K562 (cell line): ENCODE results near the gene RACGAP1. TPM values are rescaled to one million over a fixed set of nuclear protein-coding genes. Genes with fewer than 3 reads are reported as not detected.

Experiments
- CREBBP ChIP-seq: IDR thresholded peaks from one replicate; pipeline ENCODE4 v1.6.1; 2012; ENCODE audit warnings: low read depth, mild to moderate bottlenecking, control low read depth, inconsistent platforms, low read length
- ESRRB ChIP-seq: fragments of 250-450 bp; sonication (Bioruptor Pico); IDR thresholded peaks from 2 replicates; pipeline ENCODE4 v1.5.0; 2020; ENCODE audit warnings: mild to moderate bottlenecking, moderate library complexity, borderline replicate concordance
- KLF10 ChIP-seq: fragments of 250-450 bp; sonication (Bioruptor Pico); IDR thresholded peaks from 2 replicates; pipeline ENCODE4 v1.6.1; 2021; ENCODE audit warnings: matching md5 sums
- MAFK ChIP-seq: IDR thresholded peaks from 2 replicates; pipeline ENCODE4 v1.6.1; 2011; ENCODE audit warnings: low read length, improper control_type of control experiment
- MYBL2 ChIP-seq, 2 experiments: fragments of 450-650 bp in 1 of 2; sonication (generic) in 1 of 2; formaldehyde crosslinking in 1 of 2; IDR thresholded peaks; 2 replicates each; pipeline versions ENCODE4 v1.6.1 to v1.8.1; 2017 to 2022; ENCODE audit warnings: borderline replicate concordance in 1 of 2, inconsistent platforms in 1 of 2, low read depth in 1 of 2, mild to moderate bottlenecking in 1 of 2, missing genetic modification reagents in 1 of 2, moderate library complexity in 1 of 2
- NCOA2 ChIP-seq, 2 experiments: fragments of 450-650 bp; IDR thresholded peaks; 2 replicates each; pipeline ENCODE4 v1.6.1; 2018; ENCODE audit warnings: mild to moderate bottlenecking in 2 of 2, moderate library complexity in 1 of 2; ENCODE audit not compliant: partially characterized antibody in 2 of 2
- NUFIP1 ChIP-seq: fragments of 450-650 bp; IDR thresholded peaks from 2 replicates; pipeline ENCODE4 v1.6.1; 2018; ENCODE audit not compliant: partially characterized antibody
- TRIM28 ChIP-seq: fragments of 450-650 bp; IDR thresholded peaks from 2 replicates; pipeline ENCODE4 v1.6.1; 2017
- U2AF2 ChIP-seq: fragments of 200-400 bp; formaldehyde crosslinking; optimal IDR thresholded peaks from 2 replicates; pipeline ENCODE3; 2017; ENCODE audit warnings: low read depth, mild to moderate bottlenecking, low read length
- ZNF232 ChIP-seq: sonication (generic); formaldehyde crosslinking; IDR thresholded peaks from 2 replicates; pipeline ENCODE4 v1.8.0; 2022; ENCODE audit warnings: mild to moderate bottlenecking, missing genetic modification reagents
- ZNF77 ChIP-seq: fragments of 250-450 bp; sonication (Bioruptor Pico); IDR thresholded peaks from 2 replicates; pipeline ENCODE4 v1.5.0; 2020
- polyA plus RNA-seq, 8 experiments: library from polyadenylated mRNA; depleted of rRNA in 4 of 8; stranded (reverse) in 5 of 8; unstranded in 3 of 8; fragments of >200 nt; fragmentation: Nextera tagmentation in 2 of 8; fragmentation: Illumina TruSeq in 1 of 8; extraction: Ambion mirVana in 2 of 8; extraction: Trizol in 1 of 8; gene quantifications; 2 replicates each; pipeline versions ENCODE4 v1.2.1 to v1.2.3, GENCODE V29; 2011 to 2014; ENCODE audit warnings: inconsistent platforms in 1 of 8, missing spikeins in 1 of 8
- total RNA-seq, 7 experiments: library from RNA; depleted of rRNA in 6 of 7; stranded (reverse); fragments of >200 nt in 6 of 7; fragmentation: Illumina TruSeq in 2 of 7; extraction: Trizol in 2 of 7; gene quantifications; 2 replicates each; pipeline versions ENCODE4 v1.2.1 to v1.2.3, GENCODE V29; 2011 to 2021; ENCODE audit warnings: low replicate concordance in 1 of 7
- TF ChIP-seq, protein P1 (sequence below), 3 experiments: fragments of 200-800 bp in 1 of 3; fragments of 250-450 bp in 1 of 3; fragments of 450-650 bp in 1 of 3; sonication (Bioruptor Pico) in 1 of 3; sonication (Bioruptor generic) in 1 of 3; formaldehyde crosslinking in 1 of 3; IDR thresholded peaks; 2 replicates each; pipeline versions ENCODE4 v1.6.1 to v1.8.0; 2016 to 2022; ENCODE audit warnings: mild to moderate bottlenecking in 2 of 3, missing genetic modification characterization in 2 of 3, missing compliant biosample characterization in 1 of 3, moderate library complexity in 1 of 3
- TF ChIP-seq, protein P2 (sequence below): sonication (generic); formaldehyde crosslinking; IDR thresholded peaks from 2 replicates; pipeline ENCODE4 v1.8.0; 2022; ENCODE audit warnings: missing genetic modification reagents, mild to moderate bottlenecking, moderate library complexity, borderline replicate concordance
- TF ChIP-seq, protein P3 (sequence below): fragments of 250-450 bp; sonication (Bioruptor Pico); IDR thresholded peaks from 2 replicates; pipeline ENCODE4 v1.5.0; 2021; ENCODE audit warnings: mild to moderate bottlenecking, moderate library complexity
- TF ChIP-seq, protein P4 (sequence below), 2 experiments: fragments of 150-350 bp in 1 of 2; IDR thresholded peaks; 2 replicates each; pipeline ENCODE4 v1.6.1; 2012 to 2016; ENCODE audit warnings: low read depth in 2 of 2, low read length in 2 of 2, mild to moderate bottlenecking in 1 of 2, moderate library complexity in 1 of 2

Gene RACGAP1
- total and polyA plus RNA-seq, 9 of the 15 experiments (the other 6 are each of a cell fraction or from before 2014, with no cell fraction given) = 56.4 to 92.9 (median 71.8) TPM

DNA sequence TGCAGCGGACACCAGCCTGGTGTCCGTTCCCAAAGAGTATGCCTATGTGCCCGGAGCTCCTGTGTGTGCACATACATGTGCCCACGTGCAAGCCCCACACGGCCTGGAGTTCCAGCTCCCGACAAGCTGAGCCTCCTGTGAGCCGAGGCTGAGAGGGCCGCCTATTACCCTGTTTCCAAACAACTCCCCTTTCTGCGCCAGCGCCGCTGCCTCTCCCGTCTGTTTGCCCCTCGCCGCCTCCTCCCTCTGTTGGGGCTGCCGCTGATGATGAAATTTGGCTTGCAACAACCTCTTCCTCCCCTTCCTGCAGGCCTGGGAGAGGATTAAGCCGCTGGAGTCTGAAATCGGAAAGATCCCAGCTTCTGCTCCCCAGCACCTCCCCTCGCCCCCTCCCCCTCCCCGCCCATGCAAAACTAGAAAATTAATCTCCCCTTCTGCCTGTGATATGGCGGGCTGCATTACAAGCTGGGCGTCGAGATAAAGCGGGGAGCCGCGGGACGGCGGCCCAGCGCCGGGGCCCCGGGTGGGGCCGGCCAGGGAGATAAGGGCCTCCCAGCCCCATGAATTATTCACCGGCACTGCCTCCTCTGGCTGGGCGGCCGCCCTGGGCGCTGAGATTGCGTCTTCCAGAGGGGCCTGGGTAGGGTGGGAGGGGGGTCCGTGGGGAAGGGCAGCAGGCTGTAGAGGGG, 25.3 kb upstream of the RACGAP1 start (continued):
- TF ChIP-seq, protein P1, sequence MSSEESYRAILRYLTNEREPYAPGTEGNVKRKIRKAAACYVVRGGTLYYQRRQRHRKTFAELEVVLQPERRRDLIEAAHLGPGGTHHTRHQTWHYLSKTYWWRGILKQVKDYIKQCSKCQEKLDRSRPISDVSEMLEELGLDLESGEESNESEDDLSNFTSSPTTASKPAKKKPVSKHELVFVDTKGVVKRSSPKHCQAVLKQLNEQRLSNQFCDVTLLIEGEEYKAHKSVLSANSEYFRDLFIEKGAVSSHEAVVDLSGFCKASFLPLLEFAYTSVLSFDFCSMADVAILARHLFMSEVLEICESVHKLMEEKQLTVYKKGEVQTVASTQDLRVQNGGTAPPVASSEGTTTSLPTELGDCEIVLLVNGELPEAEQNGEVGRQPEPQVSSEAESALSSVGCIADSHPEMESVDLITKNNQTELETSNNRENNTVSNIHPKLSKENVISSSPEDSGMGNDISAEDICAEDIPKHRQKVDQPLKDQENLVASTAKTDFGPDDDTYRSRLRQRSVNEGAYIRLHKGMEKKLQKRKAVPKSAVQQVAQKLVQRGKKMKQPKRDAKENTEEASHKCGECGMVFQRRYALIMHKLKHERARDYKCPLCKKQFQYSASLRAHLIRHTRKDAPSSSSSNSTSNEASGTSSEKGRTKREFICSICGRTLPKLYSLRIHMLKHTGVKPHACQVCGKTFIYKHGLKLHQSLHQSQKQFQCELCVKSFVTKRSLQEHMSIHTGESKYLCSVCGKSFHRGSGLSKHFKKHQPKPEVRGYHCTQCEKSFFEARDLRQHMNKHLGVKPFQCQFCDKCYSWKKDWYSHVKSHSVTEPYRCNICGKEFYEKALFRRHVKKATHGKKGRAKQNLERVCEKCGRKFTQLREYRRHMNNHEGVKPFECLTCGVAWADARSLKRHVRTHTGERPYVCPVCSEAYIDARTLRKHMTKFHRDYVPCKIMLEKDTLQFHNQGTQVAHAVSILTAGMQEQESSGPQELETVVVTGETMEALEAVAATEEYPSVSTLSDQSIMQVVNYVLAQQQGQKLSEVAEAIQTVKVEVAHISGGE (CRISPR knock-in tag; IDR thresholded peaks at IDR 0.05) = peak in 1 of 3 experiments; percentile 90; a peak in 2 of 6 replicates
- TF ChIP-seq MYBL2 (IDR thresholded peaks at IDR 0.05; ENCODE audit: low read depth) = no peak
- TF ChIP-seq MYBL2 (CRISPR knock-in tag; IDR thresholded peaks at IDR 0.05; ENCODE audit: borderline replicate concordance) = no peak
- no peak for TF ChIP-seq U2AF2
- no peak for TF ChIP-seq TRIM28
- no peak for TF ChIP-seq MAFK
- TF ChIP-seq NCOA2 (IDR thresholded peaks at IDR 0.05; ENCODE audit: partially characterized antibody in 2 of 2) = no peak
- no peak for TF ChIP-seq KLF10 (CRISPR knock-in tag)
- TF ChIP-seq, protein P2, sequence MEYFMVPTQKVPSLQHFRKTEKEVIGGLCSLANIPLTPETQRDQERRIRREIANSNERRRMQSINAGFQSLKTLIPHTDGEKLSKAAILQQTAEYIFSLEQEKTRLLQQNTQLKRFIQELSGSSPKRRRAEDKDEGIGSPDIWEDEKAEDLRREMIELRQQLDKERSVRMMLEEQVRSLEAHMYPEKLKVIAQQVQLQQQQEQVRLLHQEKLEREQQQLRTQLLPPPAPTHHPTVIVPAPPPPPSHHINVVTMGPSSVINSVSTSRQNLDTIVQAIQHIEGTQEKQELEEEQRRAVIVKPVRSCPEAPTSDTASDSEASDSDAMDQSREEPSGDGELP (CRISPR knock-in tag) = peak; percentile 84
- no peak for TF ChIP-seq ZNF77 (CRISPR knock-in tag)
- TF ChIP-seq, protein P3, sequence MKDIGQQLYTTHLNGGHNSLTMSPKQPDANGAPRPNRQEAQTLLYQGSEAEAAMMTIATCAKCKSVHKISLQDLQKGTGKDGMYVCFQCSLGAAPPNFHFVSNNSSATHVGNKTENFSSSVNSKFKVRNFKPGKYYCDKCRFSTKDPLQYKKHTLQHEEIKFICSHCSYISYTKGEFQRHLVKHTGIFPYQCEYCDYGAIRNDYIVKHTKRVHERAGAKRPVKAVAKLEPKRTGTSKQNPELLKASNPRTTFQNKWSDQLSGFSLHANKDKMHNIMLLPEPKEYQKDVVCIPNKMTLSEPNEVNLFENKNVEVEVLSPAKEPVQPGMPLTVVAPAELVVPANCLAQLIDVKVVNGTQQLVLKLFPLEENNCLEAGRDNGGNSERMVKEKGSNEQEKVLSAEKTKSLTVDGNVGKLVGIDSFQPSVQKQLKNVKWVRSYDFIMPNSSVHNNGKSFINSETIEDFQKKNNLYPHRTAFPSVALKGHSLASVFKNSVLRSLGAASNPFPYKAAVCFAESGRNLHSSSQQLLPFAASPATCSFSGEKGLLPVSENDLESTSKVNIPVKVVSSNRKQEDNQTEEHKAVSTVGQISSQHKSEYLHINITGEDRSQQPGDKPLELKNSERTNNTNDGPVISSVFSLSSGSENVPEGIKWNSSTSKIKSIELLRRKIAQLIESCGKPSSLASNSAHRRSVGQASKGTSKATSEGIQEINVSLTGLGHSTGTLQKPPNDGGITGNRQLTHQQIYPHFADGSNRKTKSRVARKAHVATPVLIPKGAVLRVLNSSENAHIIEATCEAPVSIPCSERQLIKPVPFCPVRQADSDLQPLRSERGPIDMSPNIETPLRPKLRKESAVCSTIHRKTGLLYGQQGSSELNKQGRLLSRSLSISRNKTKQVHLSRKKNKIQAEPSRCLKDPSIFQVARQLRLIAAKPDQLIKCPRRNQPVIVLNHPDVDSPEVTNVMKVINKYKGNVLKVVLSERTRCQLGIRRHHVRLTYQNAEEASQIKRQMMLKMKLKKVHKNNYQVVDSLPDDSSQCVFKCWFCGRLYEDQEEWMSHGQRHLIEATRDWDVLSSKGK (CRISPR knock-in tag) = no peak
- no peak for TF ChIP-seq CREBBP
- TF ChIP-seq ESRRB (CRISPR knock-in tag) = no peak
- TF ChIP-seq, protein P4, sequence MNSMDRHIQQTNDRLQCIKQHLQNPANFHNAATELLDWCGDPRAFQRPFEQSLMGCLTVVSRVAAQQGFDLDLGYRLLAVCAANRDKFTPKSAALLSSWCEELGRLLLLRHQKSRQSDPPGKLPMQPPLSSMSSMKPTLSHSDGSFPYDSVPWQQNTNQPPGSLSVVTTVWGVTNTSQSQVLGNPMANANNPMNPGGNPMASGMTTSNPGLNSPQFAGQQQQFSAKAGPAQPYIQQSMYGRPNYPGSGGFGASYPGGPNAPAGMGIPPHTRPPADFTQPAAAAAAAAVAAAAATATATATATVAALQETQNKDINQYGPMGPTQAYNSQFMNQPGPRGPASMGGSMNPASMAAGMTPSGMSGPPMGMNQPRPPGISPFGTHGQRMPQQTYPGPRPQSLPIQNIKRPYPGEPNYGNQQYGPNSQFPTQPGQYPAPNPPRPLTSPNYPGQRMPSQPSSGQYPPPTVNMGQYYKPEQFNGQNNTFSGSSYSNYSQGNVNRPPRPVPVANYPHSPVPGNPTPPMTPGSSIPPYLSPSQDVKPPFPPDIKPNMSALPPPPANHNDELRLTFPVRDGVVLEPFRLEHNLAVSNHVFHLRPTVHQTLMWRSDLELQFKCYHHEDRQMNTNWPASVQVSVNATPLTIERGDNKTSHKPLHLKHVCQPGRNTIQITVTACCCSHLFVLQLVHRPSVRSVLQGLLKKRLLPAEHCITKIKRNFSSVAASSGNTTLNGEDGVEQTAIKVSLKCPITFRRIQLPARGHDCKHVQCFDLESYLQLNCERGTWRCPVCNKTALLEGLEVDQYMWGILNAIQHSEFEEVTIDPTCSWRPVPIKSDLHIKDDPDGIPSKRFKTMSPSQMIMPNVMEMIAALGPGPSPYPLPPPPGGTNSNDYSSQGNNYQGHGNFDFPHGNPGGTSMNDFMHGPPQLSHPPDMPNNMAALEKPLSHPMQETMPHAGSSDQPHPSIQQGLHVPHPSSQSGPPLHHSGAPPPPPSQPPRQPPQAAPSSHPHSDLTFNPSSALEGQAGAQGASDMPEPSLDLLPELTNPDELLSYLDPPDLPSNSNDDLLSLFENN (IDR thresholded peaks at IDR 0.05; ENCODE audit: low read depth in 2 of 2, low read length in 2 of 2) = peak in 1 of 2 experiments; percentile 99; a peak in 2 of 4 replicates
- TF ChIP-seq ZNF232 (CRISPR knock-in tag) = no peak
- no peak for TF ChIP-seq NUFIP1
